PFSK-1 (cell line): Measurements from ENCODE around the gene FAR1.

Experiments
- POLR2AphosphoS5 ChIP-seq: IDR thresholded peaks from 2 replicates; pipeline ENCODE4 v1.6.1; 2012; ENCODE audit warnings: low read depth, mild to moderate bottlenecking, control low read depth, low read length, moderate library complexity
- TAF1 ChIP-seq: IDR thresholded peaks from 2 replicates; pipeline ENCODE4 v1.6.1; 2012; ENCODE audit warnings: low read length, control low read depth, borderline replicate concordance; ENCODE audit not compliant: insufficient read depth

DNA sequence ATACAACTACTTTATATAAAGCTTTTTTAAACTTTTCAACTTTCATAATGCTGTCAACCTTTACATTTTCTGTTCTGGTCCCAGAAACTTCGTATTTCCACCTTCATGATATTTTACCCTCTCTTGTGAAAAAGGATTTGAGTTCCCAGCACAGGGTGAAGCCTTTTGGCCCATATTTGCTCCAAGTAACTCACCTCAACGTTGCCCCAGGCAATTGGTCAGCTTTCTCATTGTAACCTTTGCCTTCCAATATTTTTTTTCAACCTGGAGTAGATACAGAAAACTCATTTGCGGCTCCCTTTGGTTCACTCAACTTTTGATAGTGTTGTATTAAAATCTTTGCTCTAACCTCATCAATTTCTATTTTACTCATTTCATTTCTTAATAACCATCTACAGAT lies 21.1 kb upstream of the FAR1 start:
- TF ChIP-seq TAF1 (no peak), POLR2AphosphoS5 (no peak)
